GM12872 (cell line): Measurements from ENCODE around the gene RAB27A.

ENCODE experiments used
- TF ChIP-seq, protein P1 (sequence below): IDR thresholded peaks from 3 replicates; pipeline ENCODE4 v1.5.1; 2011; ENCODE audit warnings: low read depth, mild to moderate bottlenecking, low read length, moderate library complexity; ENCODE audit not compliant: insufficient read depth

RAB27A gene

DNA sequence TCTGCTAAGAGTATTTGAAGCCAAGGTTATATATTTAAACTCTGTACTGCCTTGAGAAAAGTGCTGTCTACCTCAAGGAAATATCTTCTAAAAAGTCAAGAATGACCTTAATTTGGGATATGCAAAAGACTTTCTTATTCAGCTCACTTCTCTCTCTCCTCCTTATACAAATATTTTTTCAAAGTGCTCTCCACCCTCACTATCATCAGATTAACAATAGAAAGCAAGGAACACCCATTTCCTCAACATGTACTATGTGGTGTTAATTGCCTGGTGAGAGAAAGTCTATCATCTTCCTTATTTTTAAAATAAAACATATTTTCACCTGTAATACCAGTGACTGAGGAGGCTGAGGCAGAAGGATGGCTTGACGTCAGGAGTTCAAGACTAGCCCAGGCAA, 48.4 kb downstream of the RAB27A start:
- TF ChIP-seq, protein P1, sequence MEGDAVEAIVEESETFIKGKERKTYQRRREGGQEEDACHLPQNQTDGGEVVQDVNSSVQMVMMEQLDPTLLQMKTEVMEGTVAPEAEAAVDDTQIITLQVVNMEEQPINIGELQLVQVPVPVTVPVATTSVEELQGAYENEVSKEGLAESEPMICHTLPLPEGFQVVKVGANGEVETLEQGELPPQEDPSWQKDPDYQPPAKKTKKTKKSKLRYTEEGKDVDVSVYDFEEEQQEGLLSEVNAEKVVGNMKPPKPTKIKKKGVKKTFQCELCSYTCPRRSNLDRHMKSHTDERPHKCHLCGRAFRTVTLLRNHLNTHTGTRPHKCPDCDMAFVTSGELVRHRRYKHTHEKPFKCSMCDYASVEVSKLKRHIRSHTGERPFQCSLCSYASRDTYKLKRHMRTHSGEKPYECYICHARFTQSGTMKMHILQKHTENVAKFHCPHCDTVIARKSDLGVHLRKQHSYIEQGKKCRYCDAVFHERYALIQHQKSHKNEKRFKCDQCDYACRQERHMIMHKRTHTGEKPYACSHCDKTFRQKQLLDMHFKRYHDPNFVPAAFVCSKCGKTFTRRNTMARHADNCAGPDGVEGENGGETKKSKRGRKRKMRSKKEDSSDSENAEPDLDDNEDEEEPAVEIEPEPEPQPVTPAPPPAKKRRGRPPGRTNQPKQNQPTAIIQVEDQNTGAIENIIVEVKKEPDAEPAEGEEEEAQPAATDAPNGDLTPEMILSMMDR: no peak

DNA sequence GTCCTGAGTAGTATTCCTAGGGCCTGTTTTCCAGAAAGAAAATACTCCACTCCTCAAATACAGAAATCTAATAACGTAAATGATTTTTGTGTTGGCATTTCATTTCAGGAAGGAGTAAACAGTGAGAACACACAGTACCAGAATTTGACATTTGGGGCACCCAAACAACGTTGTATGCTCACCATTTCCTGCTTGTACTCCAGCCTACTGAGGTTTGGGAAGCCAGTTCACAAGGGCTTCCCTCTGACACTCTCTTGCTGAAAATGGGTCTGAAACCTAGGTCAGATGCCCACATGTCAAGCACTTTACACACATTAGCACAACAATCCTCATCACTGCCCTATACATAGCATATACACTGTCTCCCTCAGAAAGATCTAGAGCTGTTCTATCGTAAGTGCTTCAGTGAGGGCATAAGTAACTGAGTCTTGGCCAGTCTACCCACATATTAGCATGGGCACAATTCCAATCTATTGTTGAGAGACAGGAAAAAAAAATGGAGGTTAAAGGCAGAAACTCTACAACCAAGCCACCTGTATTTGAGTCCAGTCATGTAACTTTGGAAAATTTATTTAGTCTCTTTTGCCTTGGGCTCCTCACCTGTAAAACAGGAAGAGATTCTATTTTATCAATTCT, 49.4 kb downstream of the RAB27A start:
- TF ChIP-seq, protein P1: no peak

GRCh38 chr15:55239440-55240124, 50.0 kb downstream of the RAB27A start:
- TF ChIP-seq, protein P1: no peak

DNA sequence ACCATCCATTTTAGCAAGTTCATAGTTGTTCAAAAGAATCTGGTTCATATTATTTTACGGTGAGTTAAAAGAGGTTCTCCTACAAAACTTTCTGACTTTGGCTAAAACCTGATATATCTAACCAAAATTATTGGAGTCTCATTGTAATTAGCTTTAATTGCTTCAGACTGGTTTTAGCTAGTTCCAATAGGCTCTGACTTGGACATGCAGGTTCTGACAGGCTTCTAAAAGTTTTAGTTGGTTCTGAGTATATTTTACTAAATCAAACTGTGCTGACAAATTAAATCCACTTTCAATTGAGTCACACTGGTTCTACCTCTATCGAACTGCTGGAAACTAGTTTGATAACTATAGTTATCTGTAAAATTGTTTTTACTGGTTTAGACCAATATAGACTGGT, 50.7 kb downstream of the RAB27A start:
- TF ChIP-seq, protein P1: no peak

- TF ChIP-seq, protein P1: no peak
Observed at GRCh38 chr15:55237219-55238130, 52.1 kb downstream of the RAB27A start.

- TF ChIP-seq, protein P1: no peak
Observed at GRCh38 chr15:55235546-55236036, 54.0 kb downstream of the RAB27A start.

- TF ChIP-seq, protein P1: no peak
Observed at GRCh38 chr15:55234800-55235104, 54.9 kb downstream of the RAB27A start.
